Natural killer cell treated with Interleukin-12 subunit alpha and Interleukin-12 subunit beta and Interleukin-15 and Interleukin-18, amount 100 ng/mL, for 72 hours (primary cell): ENCODE measurements around the gene PLEKHJ1. TPM values are rescaled to one million over a fixed set of nuclear protein-coding genes. Genes with fewer than 3 reads are reported as not detected.

ENCODE experiments used
- ATAC-seq, 2 donors: fragments of 150-1000 bp; cut with Tn5 transposase in 1 of 2; sonication (Bioruptor Pico), chemical (Tn5 transposase) in 1 of 2; 2 replicates each; pipeline ENCODE4 v1.10.0; 2021
- DNase-seq: peaks from one replicate; pipeline ENCODE4 v3.0.0; 2022; ENCODE audit warnings: low spot score
- H3K27ac Mint-ChIP-seq, 2 donors: 1 replicate in 1 of 2; 2 replicates in 1 of 2; pipeline ENCODE4 v1.8.0; 2022; ENCODE audit warnings: mixed read lengths in 2 of 2, mild to moderate bottlenecking in 1 of 2, moderate library complexity in 1 of 2
- H3K27me3 Mint-ChIP-seq, 2 donors: 1 replicate in 1 of 2; 2 replicates in 1 of 2; pipeline ENCODE4 v1.8.0; 2022; ENCODE audit warnings: mixed read lengths in 2 of 2
- H3K36me3 Mint-ChIP-seq: one replicate; pipeline ENCODE4 v1.8.0; 2022; ENCODE audit warnings: mixed read lengths
- H3K4me1 Mint-ChIP-seq, 2 donors: 1 replicate in 1 of 2; 2 replicates in 1 of 2; pipeline ENCODE4 v1.8.0; 2022; ENCODE audit warnings: low read depth in 2 of 2, mixed read lengths in 2 of 2, mild to moderate bottlenecking in 1 of 2
- H3K4me3 Mint-ChIP-seq: one replicate; pipeline ENCODE4 v1.8.0; 2022; ENCODE audit warnings: mixed read lengths
- H3K9me3 Mint-ChIP-seq: 2 replicates; pipeline ENCODE4 v1.8.0; 2022; ENCODE audit warnings: mixed read lengths
- total RNA-seq, 2 donors: library from RNA; stranded (reverse); gene quantifications; one replicate each; pipeline ENCODE4 v1.2.3, GENCODE V29; 2022

Gene PLEKHJ1
- total RNA-seq, 2 donors from 2014 or later = 59.8 to 85.9 TPM

DNA sequence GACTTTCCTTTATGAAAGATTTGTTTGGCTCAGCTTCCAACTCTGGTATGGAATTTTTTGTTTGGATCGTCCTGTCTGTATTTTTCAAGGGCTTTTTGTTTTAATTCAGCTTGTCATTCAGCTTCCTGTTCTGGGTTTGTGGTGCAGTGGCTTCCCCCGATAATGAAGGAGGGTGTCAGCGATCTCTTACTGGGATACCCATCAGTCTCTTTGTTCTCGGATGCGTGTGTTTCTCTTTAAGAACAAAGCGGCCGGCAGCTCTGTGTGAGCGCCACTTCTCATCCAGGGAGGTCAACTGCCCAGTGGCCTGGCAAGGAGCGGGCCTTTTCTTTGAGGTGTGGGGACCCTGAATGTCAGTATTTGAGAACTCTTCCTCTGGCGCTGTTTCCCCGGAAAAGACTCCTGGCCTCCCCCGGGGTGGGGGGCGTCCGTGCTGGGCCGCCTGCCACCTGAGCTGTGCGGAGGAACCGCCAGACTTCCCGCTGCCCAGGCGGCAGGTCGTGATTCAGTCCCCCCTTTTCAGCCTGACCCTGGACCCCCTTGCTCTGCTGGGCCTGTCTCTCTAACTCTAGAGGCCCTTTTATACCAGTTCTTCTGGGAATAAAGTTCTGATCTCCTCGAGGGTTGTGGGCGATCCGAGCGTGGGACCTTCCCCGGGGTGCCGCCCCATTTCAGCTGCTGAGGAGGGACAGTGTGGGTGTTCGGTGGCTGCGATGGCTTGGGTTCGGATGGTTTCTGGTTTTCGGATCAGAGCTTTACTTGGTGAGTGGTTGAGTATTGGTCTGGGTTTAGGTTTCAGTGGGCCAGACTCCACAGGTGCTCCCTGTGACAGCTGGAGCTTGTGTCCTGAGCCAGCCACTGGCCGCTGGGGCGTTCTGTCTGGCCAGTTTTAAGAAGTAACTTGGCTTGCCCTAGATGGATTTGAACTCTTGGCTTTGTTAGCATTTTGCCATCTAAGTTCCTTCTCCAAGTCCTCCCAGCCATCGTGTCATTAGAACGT lies 3.9 kb upstream of the PLEKHJ1 start:
- peak overlapping the region; percentile 71 to 94 for H3K27ac Mint-ChIP-seq
- ATAC-seq (no peak), DNase-seq (no peak)
- no peaks in the 10 kb centered on the region for H3K27me3 Mint-ChIP-seq
- peaks cover 14% of the 10 kb centered on the region for H3K36me3 Mint-ChIP-seq
- peaks cover 59 to 60% of the 10 kb centered on the region in 2 donors for H3K4me1 Mint-ChIP-seq
- peak overlapping the region; percentile 89 for H3K4me3 Mint-ChIP-seq
- H3K9me3 Mint-ChIP-seq = no peaks in the 10 kb centered on the region

GRCh38 chr19:2239173-2239572 lies 3.0 kb upstream of the PLEKHJ1 start:
- DNase-seq = no peak
- no peak for ATAC-seq
- Mint-ChIP-seq H3K27me3 (no peaks in the 10 kb centered on the region), H3K4me1 (peaks cover 67 to 69% of the 10 kb centered on the region in 2 donors), H3K9me3 (no peaks in the 10 kb centered on the region), H3K27ac (peak overlapping the region; percentile 71 to 94), H3K4me3 (peak overlapping the region; percentile 89), H3K36me3 (peaks cover 14% of the 10 kb centered on the region)

GRCh38 chr19:2237869-2238153 lies 1.7 kb upstream of the PLEKHJ1 start:
- Mint-ChIP-seq H3K4me1 (peaks cover 71 to 73% of the 10 kb centered on the region in 2 donors), H3K36me3 (peaks cover 14% of the 10 kb centered on the region), H3K27me3 (no peaks in the 10 kb centered on the region), H3K9me3 (no peaks in the 10 kb centered on the region), H3K27ac (peak overlapping the region; percentile 71 to 94), H3K4me3 (peak overlapping the region; percentile 89)
- ATAC-seq = no peak
- DNase-seq = no peak

- H3K9me3 Mint-ChIP-seq = no peaks in the 10 kb centered on the region
- peaks cover 14% of the 10 kb centered on the region for H3K36me3 Mint-ChIP-seq
- peak overlapping the region; percentile 71 to 94 for H3K27ac Mint-ChIP-seq
- H3K27me3 Mint-ChIP-seq = no peaks in the 10 kb centered on the region
- DNase-seq (no peak), ATAC-seq (no peak)
- peaks cover 68% of the 10 kb centered on the region in 2 donors for H3K4me1 Mint-ChIP-seq
- peak overlapping the region; percentile 89 for H3K4me3 Mint-ChIP-seq
Measured at GRCh38 chr19:2237051-2237868, 1.1 kb upstream of the PLEKHJ1 start.

GRCh38 chr19:2236064-2236313 lies 140 bp downstream of the PLEKHJ1 start:
- peak overlapping the region; percentile 89 for H3K4me3 Mint-ChIP-seq
- H3K27me3 Mint-ChIP-seq = no peaks in the 10 kb centered on the region
- no peaks in the 10 kb centered on the region for H3K9me3 Mint-ChIP-seq
- H3K36me3 Mint-ChIP-seq = peaks cover 14% of the 10 kb centered on the region
- ATAC-seq (no peak), DNase-seq (no peak)
- H3K4me1 Mint-ChIP-seq = peaks cover 59 to 62% of the 10 kb centered on the region in 2 donors
- peak overlapping the region; percentile 71 to 94 for H3K27ac Mint-ChIP-seq

- Mint-ChIP-seq H3K4me3 (peak overlapping the region; percentile 89), H3K9me3 (no peaks in the 10 kb centered on the region), H3K36me3 (peaks cover 14% of the 10 kb centered on the region), H3K27ac (peak overlapping the region; percentile 70 to 88), H3K4me1 (peaks cover 55 to 57% of the 10 kb centered on the region in 2 donors), H3K27me3 (no peaks in the 10 kb centered on the region)
- DNase-seq (no peak), ATAC-seq (peak; percentile 2 to 11)
Measured at GRCh38 chr19:2235381-2236063, 607 bp downstream of the PLEKHJ1 start.

- no peaks in the 10 kb centered on the region for H3K27me3 Mint-ChIP-seq
- no peaks in the 10 kb centered on the region for H3K9me3 Mint-ChIP-seq
- peak overlapping the region; percentile 70 to 88 for H3K27ac Mint-ChIP-seq
- peak overlapping the region; percentile 89 for H3K4me3 Mint-ChIP-seq
- DNase-seq (no peak), ATAC-seq (no peak)
- H3K4me1 Mint-ChIP-seq = peaks cover 50 to 52% of the 10 kb centered on the region in 2 donors
- H3K36me3 Mint-ChIP-seq = peaks cover 14% of the 10 kb centered on the region
Measured at GRCh38 chr19:2234996-2235380, 1.1 kb downstream of the PLEKHJ1 start.

DNA sequence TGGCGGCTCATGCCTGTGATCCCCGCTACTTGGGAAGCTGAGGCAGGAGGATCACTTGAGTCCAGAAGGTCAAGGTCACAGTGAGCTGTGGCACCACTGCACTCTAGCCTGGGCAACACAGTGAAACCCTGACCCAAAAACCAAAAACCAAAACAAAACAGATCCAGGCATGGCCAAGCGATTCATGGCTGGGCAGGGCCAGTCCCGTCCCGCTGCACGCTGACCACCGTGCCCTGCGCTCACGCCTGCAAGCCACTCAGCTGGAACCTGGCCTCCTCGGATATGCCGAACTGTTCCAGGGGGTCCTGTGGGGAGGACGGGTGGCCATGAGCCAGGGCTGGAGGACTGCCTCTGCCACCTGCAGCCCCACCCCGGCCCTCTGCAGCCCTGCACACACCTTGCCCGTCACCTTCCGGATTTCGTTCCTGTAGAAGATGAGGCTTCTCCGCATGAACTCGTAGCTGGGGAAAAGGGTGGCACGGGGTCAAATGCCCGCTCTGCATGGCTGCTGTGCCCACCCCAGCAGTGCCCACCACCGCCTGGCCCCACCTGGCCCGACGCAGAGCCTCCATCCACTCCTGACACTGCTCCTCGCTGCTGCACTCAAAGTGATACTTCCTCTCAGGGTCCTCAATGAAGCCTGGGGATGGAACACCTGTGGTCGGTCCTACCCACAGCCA lies 2.4 kb downstream of the PLEKHJ1 start:
- no peaks in the 10 kb centered on the region for H3K27me3 Mint-ChIP-seq
- peaks cover 39 to 41% of the 10 kb centered on the region in 2 donors for H3K4me1 Mint-ChIP-seq

DNA sequence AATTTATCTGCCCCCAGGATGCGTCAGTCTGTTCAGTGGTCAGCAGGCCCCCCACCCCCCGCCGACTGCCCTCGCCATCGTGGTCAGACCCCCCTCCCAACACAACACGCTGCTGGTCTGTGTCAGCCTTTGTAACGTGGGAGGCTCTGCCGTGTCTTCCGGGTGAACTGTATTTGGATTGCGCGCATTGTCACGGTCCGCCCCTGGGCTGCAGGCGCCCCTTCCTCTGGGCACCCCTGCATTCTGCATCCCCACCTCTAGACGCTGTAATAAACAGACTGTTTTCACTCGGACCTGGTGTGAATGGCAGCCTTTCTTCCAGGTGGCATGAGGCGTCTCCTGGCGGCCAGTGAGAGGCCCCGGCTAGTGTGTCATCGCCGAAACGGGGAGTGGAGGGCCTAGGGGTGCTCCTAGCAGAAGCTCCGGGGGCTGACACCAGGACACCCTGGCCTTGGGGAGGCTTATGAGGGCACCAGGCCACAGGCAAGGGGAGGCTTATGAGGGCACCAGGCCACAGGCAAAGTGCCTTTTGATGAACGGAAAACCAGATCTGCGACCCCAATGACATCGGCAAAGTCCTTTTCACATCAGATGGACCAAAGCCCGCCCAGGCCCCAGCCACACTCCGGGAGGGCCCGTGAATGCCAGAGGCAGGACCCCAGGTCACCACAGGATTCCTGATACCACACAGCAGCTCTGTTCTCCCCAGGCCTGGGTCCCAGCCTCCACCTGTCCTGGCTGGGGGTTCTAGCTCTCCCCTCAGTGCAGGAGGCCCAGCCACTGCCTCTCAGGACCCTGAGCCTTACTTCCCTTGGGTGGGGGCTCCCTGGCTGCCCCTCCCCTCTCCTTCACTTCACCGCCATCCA lies 3.6 kb downstream of the PLEKHJ1 start:
- Mint-ChIP-seq H3K36me3 (no peaks in the 10 kb centered on the region), H3K27ac (peak overlapping the region in 1 of 2 donors; percentile 70), H3K9me3 (no peaks in the 10 kb centered on the region), H3K4me3 (no peak overlapping the region), H3K4me1 (peaks cover 27 to 28% of the 10 kb centered on the region in 2 donors), H3K27me3 (no peaks in the 10 kb centered on the region)
- ATAC-seq (no peak), DNase-seq (no peak)

More for the DNA sequence above, 2.4 kb downstream of the PLEKHJ1 start:
- H3K27ac Mint-ChIP-seq = peak overlapping the region; percentile 70 to 88
- H3K4me3 Mint-ChIP-seq = peak overlapping the region; percentile 89
- peaks cover 8% of the 10 kb centered on the region for H3K36me3 Mint-ChIP-seq
- DNase-seq (no peak), ATAC-seq (no peak)
- no peaks in the 10 kb centered on the region for H3K9me3 Mint-ChIP-seq

GRCh38 chr19:2231621-2232221 lies 4.4 kb downstream of the PLEKHJ1 start:
- Mint-ChIP-seq H3K4me1 (peaks cover 24 to 27% of the 10 kb centered on the region in 2 donors), H3K27me3 (no peaks in the 10 kb centered on the region), H3K9me3 (no peaks in the 10 kb centered on the region), H3K36me3 (no peaks in the 10 kb centered on the region), H3K27ac (no peak overlapping the region), H3K4me3 (no peak overlapping the region)
- ATAC-seq (no peak), DNase-seq (no peak)

DNA sequence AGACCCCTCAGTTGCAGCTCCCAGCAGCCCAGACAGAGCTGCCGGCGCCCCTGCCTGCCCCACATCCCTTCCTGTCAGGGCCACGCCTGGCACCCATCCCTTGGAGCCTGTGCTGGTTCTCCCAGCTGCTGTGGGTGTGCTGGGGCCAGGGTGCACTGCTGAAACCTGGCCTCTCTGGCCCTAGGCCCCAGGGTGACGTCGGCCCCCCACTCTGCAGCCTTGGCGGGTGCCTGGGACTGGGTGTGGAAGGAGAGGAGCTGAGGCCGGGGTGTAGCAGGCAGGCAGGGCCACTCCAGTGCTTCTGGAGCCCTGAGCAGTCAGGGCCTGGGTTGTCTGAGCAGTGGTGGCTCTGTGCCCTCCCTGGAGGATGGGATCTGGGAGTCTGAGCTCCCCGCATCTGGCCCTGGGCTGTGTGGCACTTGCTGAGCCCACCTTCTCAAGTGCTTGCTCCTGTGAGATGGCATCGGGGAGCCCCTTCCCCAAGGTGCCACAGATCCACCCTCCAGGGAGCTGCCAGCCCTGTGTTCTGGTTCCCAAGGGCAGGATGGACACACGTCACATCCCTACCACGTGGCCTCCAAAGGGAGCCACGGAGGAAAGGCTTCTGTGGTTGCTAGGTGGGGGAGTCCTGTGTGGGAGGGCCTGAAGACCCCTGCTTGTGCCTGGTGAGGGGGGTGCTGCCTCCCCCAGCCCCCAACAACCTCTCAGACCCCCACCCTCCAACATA lies 5.2 kb downstream of the PLEKHJ1 start:
- no peak for DNase-seq
- H3K36me3 Mint-ChIP-seq = no peaks in the 10 kb centered on the region
- no peaks in the 10 kb centered on the region for H3K9me3 Mint-ChIP-seq
- H3K27ac Mint-ChIP-seq = no peak overlapping the region
- ATAC-seq = no peak
- no peak overlapping the region for H3K4me3 Mint-ChIP-seq
- peaks cover 17 to 20% of the 10 kb centered on the region in 2 donors for H3K4me1 Mint-ChIP-seq
- no peaks in the 10 kb centered on the region for H3K27me3 Mint-ChIP-seq

- H3K36me3 Mint-ChIP-seq = no peaks in the 10 kb centered on the region
- ATAC-seq (no peak), DNase-seq (no peak)
- H3K4me3 Mint-ChIP-seq = no peak overlapping the region
- H3K4me1 Mint-ChIP-seq = peaks cover 13 to 18% of the 10 kb centered on the region in 2 donors
- no peak overlapping the region for H3K27ac Mint-ChIP-seq
- no peaks in the 10 kb centered on the region for H3K9me3 Mint-ChIP-seq
- no peaks in the 10 kb centered on the region for H3K27me3 Mint-ChIP-seq
Measured at GRCh38 chr19:2230033-2230531, 6.0 kb downstream of the PLEKHJ1 start.
